Stimulated activated naive CD8-positive, alpha-beta T cell treated with anti-CD3 and anti-CD28 coated beads, Interleukin-15, Interleukin-2, amounts not matched to agents 100 ng/mL and 50 ng/mL, for 24 hours (primary cell): ENCODE data around the gene HTR3C.
"Not testable (repeated sequence)": the region's sequence is repeated elsewhere in the genome, so short reads cannot be mapped to it uniquely, and the experiment has no call there.

Source experiments
- H3K27ac Mint-ChIP-seq: one replicate; pipeline ENCODE4 v1.8.0; 2021; ENCODE audit warnings: mild to moderate bottlenecking, mixed read lengths
- H3K27me3 Mint-ChIP-seq: one replicate; pipeline ENCODE4 v1.8.0; 2021; ENCODE audit warnings: mixed read lengths
- H3K36me3 Mint-ChIP-seq: one replicate; pipeline ENCODE4 v1.8.0; 2021; ENCODE audit warnings: low read depth, mixed read lengths
- H3K4me1 Mint-ChIP-seq: one replicate; pipeline ENCODE4 v1.8.0; 2021; ENCODE audit warnings: low read depth, mixed read lengths
- H3K4me3 Mint-ChIP-seq: one replicate; pipeline ENCODE4 v1.8.0; 2021; ENCODE audit warnings: mild to moderate bottlenecking, mixed read lengths
- H3K9me3 Mint-ChIP-seq: one replicate; pipeline ENCODE4 v1.8.0; 2021; ENCODE audit warnings: mixed read lengths

The HTR3C gene

GRCh38 chr3:184059424-184059823 lies 6.6 kb downstream of the HTR3C start:
- Mint-ChIP-seq H3K4me1 (no peaks in the 10 kb centered on the region), H3K27me3 (no peaks in the 10 kb centered on the region), H3K27ac (no peak overlapping the region), H3K9me3 (no peaks in the 10 kb centered on the region), H3K4me3 (no peak overlapping the region), H3K36me3 (no peaks in the 10 kb centered on the region)

GRCh38 chr3:184062637-184063036 lies 9.8 kb downstream of the HTR3C start:
- Mint-ChIP-seq H3K27ac (no peak overlapping the region), H3K36me3 (no peaks in the 10 kb centered on the region), H3K9me3 (no peaks in the 10 kb centered on the region), H3K4me1 (no peaks in the 10 kb centered on the region), H3K27me3 (no peaks in the 10 kb centered on the region), H3K4me3 (no peak overlapping the region)

- Mint-ChIP-seq H3K4me3 (no peak overlapping the region), H3K27me3 (no peaks in the 10 kb centered on the region), H3K4me1 (no peaks in the 10 kb centered on the region), H3K36me3 (no peaks in the 10 kb centered on the region), H3K9me3 (peaks cover 5% of the 10 kb centered on the region), H3K27ac (no peak overlapping the region)
These were observed 13.4 kb downstream of the HTR3C start for GRCh38 chr3:184066211-184066610.

- Mint-ChIP-seq H3K4me1 (no peaks in the 10 kb centered on the region), H3K9me3 (peaks cover 5% of the 10 kb centered on the region), H3K36me3 (no peaks in the 10 kb centered on the region), H3K27ac (no peak overlapping the region), H3K27me3 (no peaks in the 10 kb centered on the region), H3K4me3 (no peak overlapping the region)
These were observed 14.8 kb downstream of the HTR3C start for GRCh38 chr3:184067573-184068055.

GRCh38 chr3:184068344-184068743 lies 15.5 kb downstream of the HTR3C start:
- Mint-ChIP-seq H3K27me3 (no peaks in the 10 kb centered on the region), H3K36me3 (no peaks in the 10 kb centered on the region), H3K4me3 (no peak overlapping the region), H3K9me3 (peaks cover 5% of the 10 kb centered on the region), H3K4me1 (no peaks in the 10 kb centered on the region), H3K27ac (no peak overlapping the region)

GRCh38 chr3:184071142-184071541 lies 18.3 kb downstream of the HTR3C start:
- not testable (repeated sequence) for H3K27ac Mint-ChIP-seq, H3K4me3 Mint-ChIP-seq, H3K4me1 Mint-ChIP-seq, H3K36me3 Mint-ChIP-seq, H3K27me3 Mint-ChIP-seq, H3K9me3 Mint-ChIP-seq

- Mint-ChIP-seq H3K4me3 (no peak overlapping the region), H3K27ac (no peak overlapping the region), H3K36me3 (no peaks in the 10 kb centered on the region), H3K9me3 (peaks cover 5% of the 10 kb centered on the region), H3K4me1 (no peaks in the 10 kb centered on the region), H3K27me3 (peaks cover 8% of the 10 kb centered on the region)
These were observed 20.8 kb downstream of the HTR3C start for GRCh38 chr3:184073621-184074020.

GRCh38 chr3:184075901-184076300 lies 23.1 kb downstream of the HTR3C start:
- Mint-ChIP-seq H3K36me3 (no peaks in the 10 kb centered on the region), H3K27me3 (peaks cover 8% of the 10 kb centered on the region), H3K4me3 (no peak overlapping the region), H3K4me1 (no peaks in the 10 kb centered on the region), H3K9me3 (peaks cover 2% of the 10 kb centered on the region), H3K27ac (no peak overlapping the region)

GRCh38 chr3:184077881-184078280 lies 25.0 kb downstream of the HTR3C start:
- Mint-ChIP-seq H3K4me3 (no peak overlapping the region), H3K4me1 (no peaks in the 10 kb centered on the region), H3K36me3 (no peaks in the 10 kb centered on the region), H3K27me3 (peaks cover 8% of the 10 kb centered on the region), H3K9me3 (no peaks in the 10 kb centered on the region), H3K27ac (no peak overlapping the region)

- no peaks in the 10 kb centered on the region for H3K9me3 Mint-ChIP-seq
- H3K4me3 Mint-ChIP-seq = no peak overlapping the region
- H3K27me3 Mint-ChIP-seq = peaks cover 5% of the 10 kb centered on the region
- H3K4me1 Mint-ChIP-seq = no peaks in the 10 kb centered on the region
- no peak overlapping the region for H3K27ac Mint-ChIP-seq
- H3K36me3 Mint-ChIP-seq = no peaks in the 10 kb centered on the region
These were observed 26.0 kb downstream of the HTR3C start for GRCh38 chr3:184078851-184079250.

- Mint-ChIP-seq H3K4me1 (no peaks in the 10 kb centered on the region), H3K9me3 (peaks cover 12% of the 10 kb centered on the region), H3K36me3 (no peaks in the 10 kb centered on the region), H3K4me3 (no peak overlapping the region), H3K27ac (no peak overlapping the region), H3K27me3 (no peaks in the 10 kb centered on the region)
These were observed 28.4 kb downstream of the HTR3C start for GRCh38 chr3:184081116-184081830.

- no peaks in the 10 kb centered on the region for H3K27me3 Mint-ChIP-seq
- H3K4me3 Mint-ChIP-seq = no peak overlapping the region
- H3K36me3 Mint-ChIP-seq = no peaks in the 10 kb centered on the region
- H3K4me1 Mint-ChIP-seq = no peaks in the 10 kb centered on the region
- no peak overlapping the region for H3K27ac Mint-ChIP-seq
- H3K9me3 Mint-ChIP-seq = peaks cover 12% of the 10 kb centered on the region
These were observed 29.2 kb downstream of the HTR3C start for GRCh38 chr3:184082034-184082433.

GRCh38 chr3:184082465-184082864 lies 29.6 kb downstream of the HTR3C start:
- H3K36me3 Mint-ChIP-seq = no peaks in the 10 kb centered on the region

GRCh38 chr3:184085389-184085852 lies 32.6 kb downstream of the HTR3C start:
- H3K4me3 Mint-ChIP-seq = no peak overlapping the region
- H3K27ac Mint-ChIP-seq = no peak overlapping the region
- H3K27me3 Mint-ChIP-seq = no peaks in the 10 kb centered on the region
- no peaks in the 10 kb centered on the region for H3K4me1 Mint-ChIP-seq
- H3K9me3 Mint-ChIP-seq = peaks cover 12% of the 10 kb centered on the region
- H3K36me3 Mint-ChIP-seq = no peaks in the 10 kb centered on the region

More at GRCh38 chr3:184082465-184082864, 29.6 kb downstream of the HTR3C start:
- H3K27me3 Mint-ChIP-seq = no peaks in the 10 kb centered on the region
- H3K9me3 Mint-ChIP-seq = peaks cover 12% of the 10 kb centered on the region
- H3K4me1 Mint-ChIP-seq = no peaks in the 10 kb centered on the region
- no peak overlapping the region for H3K4me3 Mint-ChIP-seq
- no peak overlapping the region for H3K27ac Mint-ChIP-seq

- Mint-ChIP-seq H3K36me3 (peaks cover 10% of the 10 kb centered on the region), H3K4me1 (no peaks in the 10 kb centered on the region), H3K27me3 (peaks cover 18% of the 10 kb centered on the region), H3K4me3 (no peak overlapping the region), H3K27ac (no peak overlapping the region), H3K9me3 (peaks cover 18% of the 10 kb centered on the region)
These were observed 39.4 kb downstream of the HTR3C start for GRCh38 chr3:184092199-184092598.

- no peak within 1 kb of the TSS for H3K27ac Mint-ChIP-seq
- peaks cover 6% of the 10 kb centered on the region for H3K36me3 Mint-ChIP-seq
- H3K9me3 Mint-ChIP-seq = peaks cover 12% of the 10 kb centered on the region
- no peaks in the 10 kb centered on the region for H3K4me1 Mint-ChIP-seq
- no peak within 1 kb of the TSS for H3K4me3 Mint-ChIP-seq
- peaks cover 13% of the 10 kb centered on the region for H3K27me3 Mint-ChIP-seq
These were observed 44.0 kb downstream of the HTR3C start, which contains the start of gene HTR3E for GRCh38 chr3:184096811-184097383. Gene HTR3E, plus strand, starts transcription at chr3:184097064. Its CDS starts 466 bp downstream, at chr3:184097530.
